Left lung (tissue), 10 donors: Measurements from ENCODE around the gene CFL1. TPM values are rescaled to one million over a fixed set of nuclear protein-coding genes. Genes with fewer than 3 reads are reported as not detected.

ENCODE experiments used
- ATAC-seq: fragments of 200-7000 bp; cut with Tn5 transposase; one replicate; pipeline ENCODE4 v1.9.1; 2020; ENCODE audit warnings: moderate library complexity
- DNase-seq, 4 donors: peaks; one replicate each; pipeline ENCODE4 v3.0.0-alpha.2; 2013 to 2020
- H3K27ac ChIP-seq, 2 donors: fragments of 200-600 bp; sonication (generic) in 1 of 2; one replicate each; pipeline versions ENCODE4 v1.5.0 to v1.8.0; 2020 to 2021
- H3K27me3 ChIP-seq, 2 donors: fragments of 200-600 bp; sonication (generic) in 1 of 2; one replicate each; pipeline versions ENCODE4 v1.5.0 to v1.8.0; 2020 to 2021
- H3K36me3 ChIP-seq, 2 donors: fragments of 200-600 bp; sonication (generic) in 1 of 2; one replicate each; pipeline versions ENCODE4 v1.5.0 to v1.8.0; 2020 to 2021
- H3K4me1 ChIP-seq, 2 donors: fragments of 200-600 bp; one replicate each; pipeline ENCODE4 v1.8.0; 2021
- H3K4me3 ChIP-seq, 2 donors: fragments of 200-600 bp; sonication (generic) in 1 of 2; one replicate each; pipeline versions ENCODE4 v1.5.0 to v1.8.0; 2020 to 2021; ENCODE audit warnings: mild to moderate bottlenecking in 1 of 2
- H3K9me3 ChIP-seq, 2 donors: fragments of 200-600 bp; sonication (generic) in 1 of 2; one replicate each; pipeline versions ENCODE4 v1.5.0 to v1.8.0; 2020 to 2021
- CTCF ChIP-seq, 2 donors: fragments of 200-600 bp; sonication (generic) in 1 of 2; IDR thresholded peaks; one replicate each; pipeline versions ENCODE4 v1.5.0 to v1.8.0; 2021; ENCODE audit warnings: antibody characterized with exemption in 2 of 2
- intact Hi-C, 2 donors: fragments of 100-400 bp; cut with DNase I; formaldehyde crosslinking; loops; one replicate each; pipeline versions ENCODE4 v1.11.2 to v1.14.2; 2022
- polyA plus RNA-seq, 6 donors: library from polyadenylated mRNA; unstranded; fragments of 120-200 nt; gene quantifications; one replicate each; pipeline ENCODE4 v1.2.1, GENCODE V29; 2013; ENCODE audit not compliant: insufficient read length in 6 of 6
- total RNA-seq, 2 donors: library from RNA; stranded (reverse); fragmentation: NEBNext Ultra II Directional; extraction: Animal tissue kit (Norgen Biotek cat#: 25700); gene quantifications; one replicate each; pipeline ENCODE4 v1.2.1, GENCODE V29; 2021
- donor health status: DM: no; HTN: yes; CAD: no.
- donor health status: DM: no; HTN: no; CAD: no.

The CFL1 gene
- total and polyA plus RNA-seq, 8 donors = 599 to 1,162 (median 777) TPM

GRCh38 chr11:65821107-65821506, 36.9 kb downstream of the CFL1 start:
- no peaks in the 10 kb centered on the region for H3K27me3 ChIP-seq
- H3K27ac ChIP-seq = no peak overlapping the region

GRCh38 chr11:65817835-65818680, 39.9 kb downstream of the CFL1 start:
- peaks cover 0 to 28% of the 10 kb centered on the region in 2 donors for H3K4me1 ChIP-seq

More at GRCh38 chr11:65821107-65821506, 36.9 kb downstream of the CFL1 start:
- H3K9me3 ChIP-seq = no peaks in the 10 kb centered on the region
- H3K36me3 ChIP-seq = no peaks in the 10 kb centered on the region
- H3K4me3 ChIP-seq = no peak overlapping the region
- peaks cover 0 to 14% of the 10 kb centered on the region in 2 donors for H3K4me1 ChIP-seq
- peak in 1 of 4 donors; percentile 17 for DNase-seq
- intact Hi-C loops = loop anchor here in 1 of 2 donors (10.0 kb wide), 1 partner anchor 106 kb away; the partner anchor contains the start of gene KAT5
- no peak for TF ChIP-seq CTCF (IDR thresholded peaks at IDR 0.05)
- no peak for ATAC-seq

GRCh38 chr11:65817312-65817834, 40.6 kb downstream of the CFL1 start:
- DNase-seq = peak in 2 of 4 donors; percentile 14 to 17

More at GRCh38 chr11:65817835-65818680, 39.9 kb downstream of the CFL1 start:
- Histone ChIP-seq H3K36me3 (no peaks in the 10 kb centered on the region), H3K4me3 (peak overlapping the region; percentile 56 to 60), H3K27ac (peak overlapping the region; percentile 85 to 91), H3K27me3 (no peaks in the 10 kb centered on the region), H3K9me3 (no peaks in the 10 kb centered on the region)
- peak; percentile 98 for ATAC-seq
- intact Hi-C loops = no loop called here
- TF ChIP-seq CTCF (IDR thresholded peaks at IDR 0.05) = peak; percentile 100
- DNase-seq = peak; percentile 83 to 100 (median 94)

GRCh38 chr11:65816696-65817095, 41.3 kb downstream of the CFL1 start:
- H3K27me3 ChIP-seq = no peaks in the 10 kb centered on the region
- ATAC-seq (no peak), DNase-seq (peak in 1 of 4 donors; percentile 21)
- intact Hi-C loops = no loop called here
- H3K27ac ChIP-seq = peak overlapping the region; percentile 85 to 91
- H3K4me3 ChIP-seq = peak overlapping the region in 1 of 2 donors; percentile 60
- peaks cover 0 to 39% of the 10 kb centered on the region in 2 donors for H3K4me1 ChIP-seq
- no peaks in the 10 kb centered on the region for H3K9me3 ChIP-seq
- no peaks in the 10 kb centered on the region for H3K36me3 ChIP-seq
- TF ChIP-seq CTCF (IDR thresholded peaks at IDR 0.05) = no peak

More at GRCh38 chr11:65817312-65817834, 40.6 kb downstream of the CFL1 start:
- intact Hi-C loops = no loop called here
- ATAC-seq = no peak
- H3K27ac ChIP-seq = peak overlapping the region; percentile 85 to 91
- no peaks in the 10 kb centered on the region for H3K9me3 ChIP-seq
- H3K4me3 ChIP-seq = peak overlapping the region; percentile 56 to 60
- no peak for TF ChIP-seq CTCF (IDR thresholded peaks at IDR 0.05)
- no peaks in the 10 kb centered on the region for H3K36me3 ChIP-seq
- H3K4me1 ChIP-seq = peaks cover 0 to 32% of the 10 kb centered on the region in 2 donors
- H3K27me3 ChIP-seq = no peaks in the 10 kb centered on the region

GRCh38 chr11:65814986-65815565, 42.9 kb downstream of the CFL1 start:
- intact Hi-C loops = no loop called here
- no peak for TF ChIP-seq CTCF (IDR thresholded peaks at IDR 0.05)
- H3K9me3 ChIP-seq = no peaks in the 10 kb centered on the region
- no peaks in the 10 kb centered on the region for H3K27me3 ChIP-seq
- peak in 1 of 4 donors; percentile 31 for DNase-seq
- H3K27ac ChIP-seq = no peak overlapping the region
- no peaks in the 10 kb centered on the region for H3K36me3 ChIP-seq
- ATAC-seq = no peak
- H3K4me3 ChIP-seq = no peak overlapping the region
- peaks cover 0 to 39% of the 10 kb centered on the region in 2 donors for H3K4me1 ChIP-seq
